HG02938 (cell line): ENCODE measurements around the gene RASGEF1C.

Source experiments
- ATAC-seq: cut with Tn5 transposase; IDR thresholded peaks from one replicate; pipeline ENCODE4 v1.9.1; 2021; ENCODE audit warnings: mild to moderate bottlenecking, moderate library complexity; ENCODE audit not compliant: unreplicated experiment

The RASGEF1C gene

DNA sequence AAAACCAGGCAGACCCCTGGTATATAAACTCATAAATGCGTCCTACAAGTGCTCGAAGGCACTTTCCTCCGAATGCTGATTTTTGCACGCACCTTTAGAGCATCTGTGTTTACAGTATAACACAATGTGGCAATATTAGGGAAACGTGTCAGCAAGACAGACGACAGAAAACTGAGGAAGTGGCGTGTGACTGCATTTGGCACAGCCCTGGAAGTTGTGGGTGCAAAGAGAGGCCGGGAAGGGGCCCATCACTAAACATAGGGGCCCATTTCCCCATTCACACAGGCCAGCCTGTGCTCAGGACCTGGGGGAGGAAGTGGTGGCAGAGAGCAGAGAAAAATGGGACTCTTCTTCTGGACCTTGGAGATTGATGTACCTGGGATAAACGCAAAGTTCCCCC lies 48.2 kb downstream of the RASGEF1C start:
- no peak for ATAC-seq

DNA sequence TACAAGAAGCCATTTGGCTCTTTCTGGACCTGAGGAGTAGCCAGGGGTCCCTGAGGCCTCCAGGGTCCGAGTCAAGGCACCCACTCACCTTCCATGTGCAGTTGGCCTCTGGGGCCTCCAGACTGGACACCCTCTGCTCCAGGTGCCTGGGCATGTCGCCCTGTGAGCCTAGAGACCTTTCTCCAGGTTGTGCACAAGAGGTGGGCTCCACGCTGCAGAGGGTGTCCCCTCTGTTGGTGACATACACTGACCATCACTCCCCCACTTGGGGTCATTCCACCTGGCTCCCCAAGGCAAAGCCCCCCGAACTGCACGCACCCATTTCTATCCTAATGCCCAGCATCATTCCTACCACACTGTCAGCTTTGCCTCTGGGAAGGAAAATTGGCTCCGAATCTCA lies 48.8 kb downstream of the RASGEF1C start:
- ATAC-seq: no peak

DNA sequence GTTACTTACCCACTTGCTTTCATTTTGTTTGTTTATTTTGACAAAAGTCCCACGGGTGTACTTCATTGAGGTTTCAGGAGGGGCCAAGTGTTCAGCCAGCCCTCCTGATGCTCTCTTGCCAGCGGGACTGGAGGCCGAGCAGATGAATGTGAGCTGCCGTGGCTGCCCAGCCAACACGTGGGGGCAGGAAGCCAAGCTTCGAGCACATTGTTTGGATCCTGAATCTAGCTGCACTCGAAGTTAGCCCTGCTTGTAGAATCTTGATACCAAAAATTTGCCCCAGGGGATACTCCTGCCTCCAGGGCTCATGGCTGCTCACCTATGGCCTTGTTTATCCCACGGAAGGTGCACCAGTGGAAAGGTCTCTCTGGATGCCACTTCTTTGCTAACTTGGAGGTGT lies 49.3 kb downstream of the RASGEF1C start:
- no peak for ATAC-seq

DNA sequence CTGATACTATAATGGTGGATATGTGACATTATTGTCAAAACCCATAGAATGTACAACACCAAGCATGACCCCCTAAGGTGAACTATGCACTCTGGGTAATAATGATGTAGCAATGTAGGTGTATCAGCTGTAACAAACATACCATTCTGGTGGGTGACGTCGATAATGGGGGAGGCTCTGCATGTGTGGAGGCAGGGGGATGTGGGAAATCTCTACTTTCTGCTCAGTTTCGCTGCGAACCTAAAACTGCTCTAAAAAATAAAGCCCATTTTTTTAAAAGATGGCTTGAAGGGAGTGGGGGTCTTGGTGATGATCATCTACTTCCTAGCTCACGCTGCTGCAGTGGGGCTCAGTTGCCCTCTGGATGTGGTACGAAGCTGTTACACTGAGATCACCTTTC lies 51.1 kb downstream of the RASGEF1C start:
- ATAC-seq: no peak

DNA sequence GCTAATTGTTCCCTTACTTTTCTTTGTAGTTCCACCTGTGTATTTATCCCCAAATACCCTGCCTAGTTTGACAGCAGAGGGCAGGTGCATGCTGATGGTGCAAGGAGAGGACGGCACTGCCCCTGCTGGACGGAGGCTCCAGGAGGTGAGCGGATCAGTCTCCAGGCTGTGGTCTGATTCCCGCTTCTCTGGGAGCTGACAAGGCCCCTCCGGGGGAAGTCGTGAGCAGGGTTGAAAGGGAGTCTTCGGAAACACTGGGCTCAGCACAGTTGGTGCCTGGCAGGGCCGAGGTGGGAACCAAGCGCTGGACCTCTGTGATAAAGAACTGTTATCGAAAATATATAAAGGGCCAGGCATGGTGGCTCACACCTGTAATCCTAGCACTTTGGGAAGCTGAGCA lies 52.9 kb downstream of the RASGEF1C start:
- no peak for ATAC-seq

DNA sequence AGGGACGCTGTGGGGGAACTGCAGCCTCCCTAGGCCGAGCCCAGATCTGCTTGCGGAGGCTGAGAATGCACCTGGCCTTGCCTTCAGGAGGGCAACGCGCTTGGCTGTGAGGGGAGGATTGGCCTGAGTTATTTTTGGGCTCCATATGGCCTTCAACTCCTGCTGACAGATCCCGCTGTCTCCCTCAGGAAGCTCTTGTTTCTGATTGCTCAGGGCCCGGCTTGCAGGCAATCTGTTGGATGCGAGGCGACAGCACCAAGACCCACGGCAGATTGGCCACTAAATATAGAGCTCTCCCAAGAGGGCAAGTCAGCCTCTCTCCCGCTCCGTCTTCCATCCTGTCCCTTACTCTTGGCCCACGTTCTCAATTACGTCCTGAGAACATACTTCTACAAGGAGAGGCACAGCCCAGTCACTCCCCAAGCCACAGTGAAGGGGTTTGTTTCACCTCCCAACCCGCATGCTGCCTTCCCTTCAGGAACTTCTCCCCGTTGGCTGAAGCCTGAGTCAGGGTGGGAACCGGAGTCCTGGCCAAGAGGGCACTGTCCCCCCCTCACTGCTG lies 53.6 kb downstream of the RASGEF1C start:
- no peak for ATAC-seq

DNA sequence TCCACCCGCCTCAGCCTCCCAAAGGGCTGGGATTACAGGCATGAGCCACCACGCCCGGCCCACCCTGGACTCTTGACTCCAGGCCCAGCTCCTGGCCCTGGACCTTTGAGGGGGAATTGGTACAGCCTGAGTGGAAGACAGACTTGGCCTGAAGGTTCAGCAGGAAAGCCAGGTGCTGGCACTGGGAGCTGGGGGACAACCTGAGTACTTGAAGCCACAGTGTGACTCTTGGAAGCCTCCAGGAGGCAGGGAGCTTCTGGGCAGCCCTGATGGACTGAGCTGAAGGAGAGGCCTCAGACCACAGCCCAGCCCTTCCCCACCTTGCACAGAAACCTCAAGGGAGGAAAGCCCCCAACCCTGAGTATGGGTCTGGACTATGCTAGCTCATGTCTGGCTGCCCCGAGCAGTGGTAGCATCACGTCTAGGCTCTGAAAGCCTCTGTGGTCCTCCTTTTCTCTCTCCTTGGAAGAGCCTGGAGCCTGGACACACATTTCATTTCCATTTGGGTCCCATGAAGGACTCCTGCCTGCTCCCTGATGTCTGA lies 54.1 kb downstream of the RASGEF1C start:
- no peak for ATAC-seq

DNA sequence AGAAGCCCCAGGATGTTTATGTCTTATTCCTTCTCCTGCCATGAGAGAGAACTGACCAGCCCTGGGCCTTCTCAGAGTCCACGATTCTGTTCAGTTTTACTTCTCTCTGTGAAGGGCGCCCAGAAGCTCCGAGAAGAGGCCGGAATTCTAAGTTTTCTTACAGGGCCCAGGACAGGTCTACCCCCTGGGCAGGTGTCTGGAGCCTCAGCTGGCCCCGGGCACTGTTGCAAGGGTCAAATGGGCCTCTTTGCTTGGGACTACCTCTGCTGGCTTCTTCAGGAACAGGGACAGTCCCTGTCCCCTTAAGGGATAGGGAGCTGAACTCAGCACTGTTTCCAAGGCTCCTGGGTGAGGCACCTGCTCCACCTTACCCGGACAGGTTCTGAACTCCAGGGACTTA lies 55.0 kb downstream of the RASGEF1C start:
- ATAC-seq: no peak

DNA sequence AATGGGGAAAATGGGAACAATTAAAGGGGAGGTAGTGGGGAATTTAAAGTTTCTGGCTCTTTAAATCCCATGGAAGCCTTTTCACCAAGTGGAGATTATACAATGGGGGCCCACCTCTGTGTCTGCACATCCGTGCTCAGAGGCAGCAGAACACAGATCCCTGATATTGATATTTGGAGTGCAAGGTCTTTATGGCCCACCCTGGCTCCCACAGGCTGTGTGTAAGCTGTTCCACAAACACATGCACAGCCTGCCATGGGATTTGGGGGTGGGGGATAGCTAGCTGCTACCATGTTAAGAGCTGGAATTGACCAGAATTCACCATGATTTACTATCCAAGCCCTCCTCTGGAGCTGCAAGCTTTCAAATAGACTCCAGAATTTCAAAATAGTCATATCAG lies 55.9 kb downstream of the RASGEF1C start:
- no peak for ATAC-seq

DNA sequence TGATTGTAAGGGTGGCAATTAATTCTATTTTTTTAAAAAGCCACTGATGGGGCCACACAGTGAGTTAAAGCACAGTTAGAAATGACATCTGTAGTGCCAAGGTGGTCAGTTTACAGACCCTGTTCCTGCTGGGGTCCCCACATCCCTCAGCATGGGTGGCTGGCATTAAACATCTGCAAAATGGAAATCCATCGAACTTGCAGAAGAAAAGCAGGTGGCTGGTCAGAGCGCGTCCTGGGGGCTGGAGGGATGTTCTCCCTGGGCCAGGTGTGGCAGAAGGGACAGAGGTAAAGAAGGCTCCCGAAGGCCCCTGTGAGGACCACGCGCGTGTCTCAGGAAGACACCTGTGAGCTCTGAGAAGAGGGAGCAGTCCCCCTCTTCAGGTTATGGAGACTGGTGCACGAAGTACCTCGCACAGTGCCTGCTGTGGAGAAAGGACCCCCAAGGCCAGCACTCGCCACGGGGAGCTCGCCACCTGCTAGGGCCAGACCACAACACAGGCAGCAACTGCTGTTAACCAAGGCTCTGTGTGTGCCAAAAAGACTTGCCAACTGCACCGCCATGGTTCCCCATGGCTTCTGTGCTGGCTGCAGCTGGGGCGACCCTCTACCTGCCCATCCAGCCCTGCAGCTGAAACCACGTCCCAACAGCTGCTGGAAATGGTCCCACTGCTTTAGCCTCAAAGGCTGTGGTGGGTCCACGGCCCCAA lies 65.2 kb downstream of the RASGEF1C start:
- no peak for ATAC-seq

DNA sequence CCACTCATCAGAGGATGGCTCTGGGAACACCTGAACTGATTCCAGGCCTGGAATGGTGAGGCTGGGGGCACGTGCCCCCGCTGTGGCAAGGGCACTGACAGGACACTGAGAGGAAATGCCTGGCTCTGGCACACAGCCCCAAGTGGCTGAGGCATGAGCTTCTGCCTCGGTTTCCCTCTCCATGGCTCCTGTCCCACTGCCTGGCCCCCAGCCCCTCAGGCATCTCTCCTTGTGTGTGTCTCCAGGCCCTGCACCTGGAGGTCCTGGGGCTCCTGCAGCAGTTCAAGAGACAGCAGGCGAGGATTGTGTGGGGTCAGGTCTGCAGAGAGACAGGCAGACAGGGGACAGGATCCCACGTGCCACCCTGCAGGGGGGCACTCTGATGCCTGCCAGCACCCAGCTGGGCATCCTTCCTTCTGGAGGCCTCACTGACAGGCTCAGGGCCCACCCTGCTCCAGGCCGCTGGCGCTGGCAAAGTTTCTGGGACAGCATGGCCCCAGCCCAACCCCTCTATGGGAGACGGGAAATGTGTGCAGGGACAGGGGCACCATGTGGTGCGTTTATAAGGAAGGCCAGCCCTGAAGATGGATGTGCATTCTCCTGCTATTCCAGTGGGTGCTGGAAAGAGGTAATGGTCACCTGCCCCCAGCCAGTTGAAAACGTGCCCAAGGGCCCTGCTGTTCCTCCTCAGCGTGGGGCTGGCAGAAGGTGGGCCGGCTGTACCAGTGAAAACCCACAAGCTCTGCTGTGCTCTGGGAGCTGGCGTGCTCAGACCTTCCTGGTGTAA lies 66.0 kb downstream of the RASGEF1C start:
- ATAC-seq: no peak

DNA sequence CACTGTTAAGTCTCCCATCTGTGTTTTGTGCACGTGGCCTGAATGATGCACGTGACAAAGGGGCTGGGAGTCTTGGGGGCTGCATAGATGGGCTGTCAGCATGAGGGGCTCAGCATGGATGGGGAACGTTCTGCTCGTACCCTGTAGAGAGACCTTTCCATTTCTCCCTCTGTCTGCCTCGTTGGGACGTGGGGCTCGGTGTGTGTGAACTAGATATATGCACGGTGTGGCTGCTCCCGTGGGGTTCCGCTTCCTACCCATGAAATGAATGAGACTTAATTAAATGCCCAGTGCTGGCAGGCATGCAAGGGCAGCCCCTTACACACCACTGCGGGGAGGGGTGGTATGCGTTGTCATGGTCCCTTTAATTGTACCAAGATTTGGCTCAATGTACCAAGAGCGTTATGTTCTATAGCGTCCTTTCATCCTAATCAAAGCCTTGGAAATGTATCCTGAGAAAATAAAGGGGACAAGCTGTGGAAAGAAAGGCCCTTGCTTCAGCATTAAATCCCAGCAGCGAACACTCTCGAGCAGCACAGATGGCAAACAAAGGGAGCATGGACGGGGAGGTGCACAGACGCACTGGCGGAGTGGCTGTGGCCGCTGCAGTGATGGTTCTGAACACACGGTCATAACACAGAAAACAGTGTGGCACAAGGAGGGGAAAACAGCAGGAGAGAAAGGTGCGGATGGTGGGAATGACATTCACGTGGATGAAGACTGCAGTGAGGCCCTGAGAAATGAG lies 66.8 kb downstream of the RASGEF1C start:
- no peak for ATAC-seq

DNA sequence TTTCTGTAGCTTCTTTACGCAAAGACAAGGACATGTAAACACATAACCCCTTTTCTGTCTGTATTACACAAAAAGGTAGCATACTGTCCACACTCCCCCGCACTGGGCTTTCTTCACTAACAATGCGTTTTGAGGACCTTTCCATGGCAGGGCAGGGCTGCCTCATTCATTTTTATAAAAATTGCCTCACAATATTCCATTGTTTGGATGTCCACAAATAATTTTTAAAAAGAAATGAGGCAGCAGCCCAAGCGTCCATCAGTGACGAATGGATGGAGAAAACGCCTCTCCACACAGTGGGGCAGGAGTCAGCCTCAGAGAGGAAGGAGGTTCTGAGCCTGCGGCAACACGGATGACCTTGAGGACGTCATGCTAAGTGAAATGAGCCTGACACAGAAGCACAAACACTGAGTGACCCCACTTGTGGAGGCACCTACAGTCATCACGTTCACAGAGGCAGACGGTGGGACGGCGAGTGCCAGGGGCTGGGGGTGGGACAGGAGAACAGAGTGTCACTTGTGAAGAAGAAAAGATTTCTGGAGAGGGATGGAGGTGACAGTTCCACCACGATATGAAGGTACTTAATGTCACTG lies 67.8 kb downstream of the RASGEF1C start:
- ATAC-seq: no peak

DNA sequence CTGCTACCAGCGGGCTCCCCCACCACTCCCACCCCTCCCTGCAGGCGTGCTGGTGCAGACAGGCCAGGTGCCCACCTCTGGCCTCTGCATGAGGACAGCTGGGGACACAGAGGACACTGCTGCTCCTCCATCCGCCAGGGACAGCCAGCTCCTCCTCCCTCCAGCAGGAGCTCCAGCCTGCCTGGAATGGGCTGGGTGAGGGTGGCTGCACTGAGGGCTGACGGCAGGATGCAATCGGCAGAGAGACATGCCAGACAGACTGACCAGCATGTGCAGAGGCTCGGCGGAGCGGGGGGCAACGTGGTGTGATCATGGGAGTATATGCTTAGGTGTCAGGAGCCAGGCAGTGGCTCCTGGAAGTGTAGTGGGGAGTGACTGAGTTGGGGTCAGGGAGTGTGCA lies 68.4 kb downstream of the RASGEF1C start:
- ATAC-seq: no peak

DNA sequence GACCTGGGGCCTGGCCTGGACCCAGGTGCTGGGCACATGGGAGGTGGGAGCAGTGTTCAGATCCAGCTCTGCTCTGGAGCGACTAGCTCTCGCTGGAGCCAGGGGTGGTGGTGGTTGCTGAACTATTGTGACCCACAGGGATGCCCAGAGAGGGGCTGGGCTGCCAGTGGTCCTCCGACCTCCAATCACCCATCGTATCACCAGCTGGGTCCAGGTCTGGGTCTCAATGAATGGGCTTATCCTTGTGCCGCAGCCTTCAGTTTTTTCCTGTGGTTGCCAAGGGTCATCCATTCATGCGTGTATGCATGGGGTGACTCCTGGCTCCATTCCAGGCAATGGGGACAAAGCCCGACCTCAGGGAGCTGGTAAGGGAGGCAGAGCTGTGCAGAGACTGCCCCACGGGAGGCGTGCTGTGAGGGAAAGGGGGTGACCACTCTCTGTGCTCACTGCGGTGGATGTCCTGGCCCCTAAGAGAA lies 68.9 kb downstream of the RASGEF1C start:
- ATAC-seq: no peak

DNA sequence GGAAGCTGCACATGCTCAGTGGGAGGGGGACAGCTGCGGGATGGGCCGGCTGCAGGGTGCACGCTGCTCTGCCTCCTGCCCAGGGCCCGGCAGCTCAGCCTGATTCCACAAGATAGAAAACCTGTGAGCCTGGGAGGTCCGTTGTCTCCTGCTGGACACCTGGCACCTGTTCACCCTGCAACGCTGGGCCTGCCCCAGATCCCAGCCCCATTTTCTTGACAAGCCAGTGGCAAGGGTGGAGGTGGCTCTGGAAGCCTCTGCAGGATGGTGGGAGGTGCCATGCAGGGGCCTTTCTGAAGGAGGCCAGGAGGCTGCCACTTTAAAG lies 69.3 kb downstream of the RASGEF1C start:
- ATAC-seq: no peak

DNA sequence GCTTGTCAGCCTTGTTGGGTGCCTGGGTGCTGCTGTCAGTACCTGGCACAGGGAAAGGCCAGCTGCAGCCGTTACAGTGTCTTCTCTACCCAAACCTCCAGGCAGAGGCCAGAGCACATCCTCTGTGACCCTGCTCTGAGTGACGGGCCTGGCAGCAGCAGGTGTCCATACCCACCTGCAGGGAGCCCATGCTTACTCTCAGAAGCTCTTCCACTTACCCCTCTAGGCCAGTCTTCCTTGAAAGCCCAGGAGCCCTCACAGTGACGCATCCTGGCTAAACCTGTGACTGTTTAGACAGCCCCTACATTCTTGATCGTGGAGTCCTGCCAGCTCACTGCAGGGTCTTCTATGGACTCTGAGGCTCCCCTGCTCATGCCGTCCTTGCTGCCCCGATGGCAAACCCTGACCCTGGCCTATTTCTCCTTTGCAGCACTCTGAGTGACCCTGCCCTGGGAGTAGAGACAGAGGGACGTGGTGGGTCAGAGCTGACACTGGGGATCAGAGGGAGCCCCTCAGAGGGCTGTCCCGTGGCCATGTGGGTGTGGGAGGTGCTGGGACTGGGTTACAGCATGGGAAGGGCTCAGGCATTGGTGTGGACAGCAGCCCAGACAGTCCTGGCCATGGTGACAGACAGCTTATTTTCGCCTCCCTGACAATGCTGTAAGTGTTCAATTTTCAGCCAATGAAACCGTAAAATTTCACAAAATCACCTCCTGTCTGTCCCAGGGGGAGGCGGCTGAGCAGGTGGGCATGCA lies 69.9 kb downstream of the RASGEF1C start:
- ATAC-seq: no peak

DNA sequence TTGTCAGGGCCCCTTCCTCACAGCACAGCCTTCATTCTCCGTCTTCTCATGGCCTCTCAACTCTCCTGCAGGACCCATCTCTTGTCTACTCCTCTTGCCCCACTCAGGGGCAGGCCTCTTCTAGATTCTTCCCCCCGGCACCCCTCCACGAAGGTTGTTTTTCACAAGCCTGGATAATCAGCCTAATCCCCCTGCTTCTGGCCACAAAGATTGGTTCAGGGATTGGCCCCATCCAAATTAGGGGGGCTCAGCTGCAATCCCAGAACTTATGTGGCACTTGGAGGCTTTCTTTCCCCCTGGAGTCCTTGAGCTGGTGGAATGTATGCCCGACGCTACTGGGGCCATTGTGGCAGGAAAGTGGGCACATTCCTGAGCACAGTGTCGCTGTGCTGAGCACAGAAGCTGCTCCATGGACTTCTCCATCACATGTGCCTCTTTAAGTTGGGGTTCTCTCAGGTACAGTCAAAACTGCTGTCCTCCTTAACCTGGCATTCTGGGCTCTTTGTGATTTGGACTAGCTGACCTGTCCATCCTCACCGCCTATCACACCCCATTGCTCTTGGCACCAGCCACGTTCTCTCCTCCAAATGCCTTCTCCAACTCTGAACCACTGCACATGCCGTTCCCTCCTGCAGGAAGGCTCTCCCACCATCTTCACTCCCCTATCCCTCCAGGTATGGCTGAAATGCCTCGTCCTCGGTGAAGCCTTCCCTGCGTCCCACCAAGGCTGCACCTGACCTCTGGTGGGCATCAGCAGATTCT lies 70.6 kb downstream of the RASGEF1C start:
- ATAC-seq: no peak

DNA sequence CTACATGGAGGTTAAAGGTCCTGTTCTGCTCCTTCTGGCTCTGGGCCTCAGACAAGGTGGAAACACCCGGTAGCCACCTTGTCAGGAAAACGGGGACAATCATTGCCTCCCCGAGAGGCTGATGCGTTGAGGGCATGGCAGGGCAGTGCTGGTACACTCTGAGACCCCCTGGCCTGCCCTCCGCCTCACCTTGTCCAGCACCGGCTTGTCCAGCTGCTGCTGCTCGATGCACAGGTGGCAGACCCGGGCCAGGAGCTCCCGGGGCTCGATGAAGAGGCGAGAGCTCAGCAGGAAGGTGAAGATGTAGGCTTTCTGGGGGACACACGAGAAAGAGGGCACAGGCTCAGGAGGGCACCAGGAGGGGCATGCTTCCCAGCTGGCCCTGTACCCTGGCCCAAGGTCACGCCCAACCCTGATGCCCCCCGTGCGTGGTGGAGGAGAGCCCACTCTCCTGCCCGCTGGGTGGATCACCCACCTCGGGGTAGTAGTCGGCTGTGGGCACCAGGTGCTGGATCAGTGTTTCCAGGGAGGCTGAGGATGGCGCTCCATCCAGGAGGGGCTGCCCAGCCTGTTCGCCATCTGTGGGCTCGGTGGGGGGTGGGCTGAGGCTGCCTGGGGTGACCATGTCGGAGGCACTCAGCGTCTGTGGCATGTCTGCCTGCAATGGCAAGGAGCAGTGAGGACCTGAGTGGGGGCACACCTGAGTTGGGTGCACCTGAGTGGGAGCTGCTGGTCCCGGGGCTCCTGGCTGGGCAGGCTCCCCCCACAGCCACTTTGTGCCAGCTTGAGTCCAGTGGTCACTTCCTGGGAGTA lies 71.4 kb downstream of the RASGEF1C start:
- ATAC-seq: no peak
